Stimulated activated CD4-positive, alpha-beta T cell treated with anti-CD3 and anti-CD28 coated beads, TNF-alpha, amount 100 ng/mL, for 1 hour (primary cell): ENCODE data around the gene MYBL2.

Source experiments
- DNase-seq, 3 donors: peaks; one replicate each; pipeline ENCODE4 v3.0.0-alpha.2; 2020; ENCODE audit warnings: low read depth in 3 of 3, low spot score in 1 of 3

MYBL2 gene

DNA sequence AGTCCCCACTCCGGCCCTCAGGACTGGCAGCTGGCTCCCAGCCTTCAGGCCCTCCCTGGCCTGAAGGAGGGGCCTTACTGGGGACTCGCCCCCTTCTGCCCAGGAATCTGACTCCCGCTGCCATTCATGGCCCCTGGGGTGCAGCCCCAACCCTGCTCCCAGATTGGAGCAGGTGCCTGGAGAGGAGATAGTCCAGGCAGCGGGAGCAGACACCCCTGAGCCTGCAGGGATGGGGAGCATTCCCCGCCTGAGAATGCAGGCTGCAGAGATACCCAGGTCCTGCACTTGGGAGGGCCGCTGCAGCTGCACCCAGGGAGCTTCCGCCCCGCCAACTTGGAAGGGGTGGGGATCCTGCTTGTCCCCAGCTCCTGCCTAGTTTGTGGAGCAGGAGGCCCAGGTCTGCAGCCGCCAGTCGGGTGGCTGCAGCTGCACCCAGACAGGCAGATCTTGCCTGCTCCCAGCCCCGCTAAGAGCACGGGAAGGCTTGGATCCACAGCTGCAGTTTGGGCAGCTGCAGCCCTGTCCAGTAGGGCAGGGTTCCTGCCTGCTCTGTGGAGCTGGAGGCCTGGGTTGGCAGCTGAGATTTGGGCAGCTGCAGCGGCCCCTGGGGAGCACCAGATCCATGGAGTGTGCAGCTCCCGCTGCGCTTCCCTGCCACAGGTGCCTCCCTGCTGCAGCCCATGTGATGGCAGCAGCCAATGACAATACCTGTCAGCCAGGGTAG lies 54.7 kb downstream of the MYBL2 start:
- DNase-seq: no peak

DNA sequence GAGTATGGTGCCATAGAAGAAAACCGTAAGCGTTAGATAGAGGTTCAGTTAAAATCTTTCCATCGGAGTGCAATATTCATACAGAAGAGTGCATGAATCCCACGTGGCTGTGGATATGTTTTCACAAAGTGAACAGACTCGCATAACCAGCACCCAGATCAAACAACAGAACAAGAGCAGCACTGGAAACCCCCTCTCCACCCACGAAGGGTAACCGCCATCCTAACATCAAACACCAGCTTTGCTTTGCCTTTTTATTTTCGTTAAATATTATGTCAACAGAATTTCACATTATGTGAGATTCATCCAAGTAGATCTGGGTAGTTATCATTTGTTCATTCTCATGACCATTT lies 55.2 kb downstream of the MYBL2 start:
- peak; percentile 9 to 30 (median 11) for DNase-seq

DNA sequence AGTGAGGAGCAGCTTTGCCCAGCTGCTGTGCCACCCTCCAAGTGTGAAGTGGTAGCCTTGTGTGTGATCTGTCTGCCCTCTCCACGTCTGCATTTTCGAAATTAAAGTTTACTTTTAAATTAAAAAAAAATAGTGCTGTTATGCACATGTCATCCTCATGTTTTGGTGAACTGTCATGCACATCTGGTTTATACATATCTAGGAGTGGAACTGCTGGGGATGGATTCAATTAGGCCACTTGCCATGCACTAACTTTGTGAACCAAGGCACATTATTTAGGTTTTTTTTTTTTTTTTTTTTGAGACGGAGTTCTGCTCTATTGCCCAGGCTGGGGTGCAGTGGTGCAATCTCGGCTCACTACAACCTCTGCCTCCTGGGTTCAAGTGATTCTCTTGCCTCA lies 56.3 kb downstream of the MYBL2 start:
- DNase-seq: no peak

DNA sequence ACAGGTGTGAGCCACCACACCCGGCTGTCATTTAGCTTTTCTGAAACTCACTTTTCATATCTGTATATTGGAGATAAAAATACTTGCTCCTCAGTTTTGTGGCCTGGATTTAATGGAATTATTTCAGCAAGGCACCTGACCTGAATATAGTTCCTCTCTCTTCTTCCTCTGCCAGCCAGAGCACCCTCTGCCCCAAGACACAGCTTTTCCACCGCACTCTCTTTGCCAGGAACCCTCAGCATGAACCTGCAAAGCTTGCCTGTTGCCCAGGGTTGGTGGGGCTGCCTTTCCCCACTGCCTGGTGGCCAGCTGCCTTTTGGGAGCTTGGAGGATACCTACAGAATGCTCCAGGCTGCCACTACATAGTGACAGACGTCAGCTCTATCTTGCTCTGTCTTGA lies 56.8 kb downstream of the MYBL2 start:
- no peak for DNase-seq

DNA sequence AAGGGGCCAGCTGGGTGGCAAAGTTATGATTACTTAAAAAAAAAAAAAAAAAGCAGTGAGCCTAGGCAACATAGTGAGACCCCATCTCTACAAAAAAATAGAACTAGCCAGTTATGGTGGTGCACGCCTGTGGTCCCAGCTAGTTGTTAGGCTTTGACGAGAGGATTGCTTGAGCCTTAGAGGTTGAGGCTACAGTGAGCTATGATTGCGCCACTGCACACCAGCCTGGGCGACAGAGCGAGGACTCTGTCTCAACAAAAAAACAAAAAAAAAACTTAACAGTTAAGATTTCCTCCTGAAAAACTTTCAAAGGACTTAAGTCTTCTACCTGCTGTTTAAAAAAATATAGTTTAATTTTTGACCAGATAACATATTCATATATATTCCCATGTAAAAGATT lies 57.5 kb downstream of the MYBL2 start:
- DNase-seq: no peak

DNA sequence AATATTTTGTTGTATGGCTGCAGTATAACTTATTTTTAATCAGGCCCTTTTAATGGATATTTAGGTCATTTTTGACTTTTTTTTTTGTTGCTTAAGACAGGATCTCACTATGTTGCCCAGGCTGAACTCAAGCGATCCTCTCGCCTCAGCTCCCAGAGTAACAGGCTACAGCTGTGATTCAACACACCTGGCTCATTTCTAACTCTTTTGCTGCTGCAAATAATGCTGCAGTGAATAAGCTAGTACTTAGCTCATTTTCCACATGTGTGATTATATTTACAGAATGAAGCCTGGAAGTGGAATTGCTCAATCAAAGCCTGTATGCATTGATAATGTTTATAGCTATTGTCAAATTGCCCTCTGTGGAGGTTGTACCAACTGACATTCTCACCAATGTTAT lies 58.8 kb downstream of the MYBL2 start:
- no peak for DNase-seq

DNA sequence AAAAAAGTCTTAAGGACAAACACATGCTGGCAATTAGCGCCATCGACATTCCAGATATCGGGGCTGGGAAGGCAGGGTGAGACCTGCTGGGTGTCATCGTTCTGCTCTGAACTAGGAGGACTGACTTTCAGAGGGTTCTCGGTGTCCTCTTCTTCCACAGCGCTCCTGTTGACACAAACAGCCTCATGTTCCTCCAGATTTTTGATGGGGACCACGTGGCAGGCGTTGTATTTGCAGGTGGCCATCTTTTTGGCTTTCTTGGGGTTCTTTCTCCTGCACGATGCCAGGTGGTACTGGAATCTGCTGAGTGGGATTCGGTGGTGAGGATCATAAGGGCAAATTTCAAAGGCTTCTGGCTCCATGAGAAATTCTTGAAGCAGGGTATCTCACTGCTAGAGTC lies 59.4 kb downstream of the MYBL2 start:
- DNase-seq: no peak

DNA sequence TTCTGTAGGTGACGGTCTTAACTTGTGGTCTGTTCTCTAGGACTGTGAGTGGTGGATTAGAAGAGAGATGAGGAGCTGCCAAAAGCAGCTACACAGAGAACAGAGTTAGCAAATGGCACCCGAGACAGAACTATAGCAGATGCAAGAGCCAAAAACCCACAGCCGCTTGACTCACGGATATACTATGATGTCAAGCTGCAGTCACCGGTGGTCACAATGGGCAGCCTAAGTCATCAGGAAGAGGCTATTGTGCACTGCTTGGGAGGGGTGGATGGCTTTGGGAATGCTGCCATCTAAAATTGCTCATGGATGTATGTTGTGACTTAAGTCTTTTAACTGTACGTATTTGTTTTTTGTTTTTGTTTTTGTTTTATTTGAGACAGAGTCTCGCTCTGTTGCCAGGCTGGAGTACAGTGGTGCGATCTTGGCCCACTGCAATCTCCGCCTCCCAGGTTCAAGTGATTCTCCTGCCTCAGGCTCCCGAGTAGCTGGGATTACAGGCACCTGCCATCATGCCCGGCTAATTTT lies 60.0 kb downstream of the MYBL2 start, which contains the start of gene GTSF1L:
TSS of gene GTSF1L (minus strand) at position 192 of the 528 bp plus-strand sequence. CDS start 308 bp downstream, outside the sequence.
- DNase-seq: no peak

DNA sequence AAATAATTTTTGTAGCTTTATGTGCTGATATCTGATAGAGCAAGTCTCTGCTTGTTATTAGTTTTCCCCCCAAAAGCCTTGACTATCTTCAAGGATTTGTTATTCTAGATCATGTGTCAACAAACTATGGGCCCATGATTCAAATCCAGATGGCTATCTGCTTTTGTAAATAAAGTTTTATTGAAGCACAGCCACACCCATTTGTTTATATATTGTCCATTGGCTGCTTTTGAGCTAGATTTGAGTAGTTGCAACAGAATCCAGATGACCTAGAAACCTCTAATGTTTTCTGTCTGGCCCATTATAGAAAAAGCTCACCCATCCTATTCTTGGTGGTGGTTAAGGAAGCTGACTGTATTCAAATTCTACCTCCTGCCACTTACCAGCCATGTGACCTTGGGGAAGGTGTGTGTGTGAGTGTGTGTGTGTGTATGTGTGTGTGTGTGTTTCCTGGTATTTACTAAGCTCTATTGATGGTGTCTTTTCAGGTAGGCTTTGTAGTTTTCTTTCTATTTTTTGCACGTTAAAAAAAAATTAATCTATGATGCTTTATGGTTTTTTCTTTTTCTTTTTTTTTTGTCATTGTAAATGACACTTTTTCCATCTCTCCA lies 61.2 kb downstream of the MYBL2 start:
- DNase-seq: no peak

DNA sequence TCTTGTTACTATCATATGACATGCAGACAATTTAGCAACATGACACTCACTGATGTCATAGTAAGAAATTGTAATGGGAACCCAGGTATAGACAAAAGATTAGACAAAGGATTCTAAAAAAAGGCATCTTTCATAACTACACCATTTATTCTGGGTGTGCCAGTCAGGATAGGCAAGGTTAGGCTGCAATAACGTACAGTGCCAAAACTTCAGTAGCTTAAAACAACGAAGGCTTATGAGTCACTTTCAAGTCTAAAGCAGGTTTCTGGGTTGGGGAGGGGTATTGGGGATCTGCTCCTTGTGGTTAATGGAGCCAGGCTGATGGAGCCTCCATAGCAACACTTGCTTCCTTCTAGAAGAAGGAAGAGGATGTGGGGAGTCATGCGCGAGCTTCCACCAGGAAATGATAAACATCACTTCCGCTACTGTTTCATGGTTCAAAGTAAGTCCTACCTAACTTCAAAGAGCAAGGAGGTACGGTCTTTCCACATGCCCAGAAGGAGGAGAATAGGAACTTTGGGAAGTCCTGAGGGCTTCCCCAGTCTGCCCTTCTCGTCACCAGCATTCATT lies 61.9 kb downstream of the MYBL2 start:
- no peak for DNase-seq

DNA sequence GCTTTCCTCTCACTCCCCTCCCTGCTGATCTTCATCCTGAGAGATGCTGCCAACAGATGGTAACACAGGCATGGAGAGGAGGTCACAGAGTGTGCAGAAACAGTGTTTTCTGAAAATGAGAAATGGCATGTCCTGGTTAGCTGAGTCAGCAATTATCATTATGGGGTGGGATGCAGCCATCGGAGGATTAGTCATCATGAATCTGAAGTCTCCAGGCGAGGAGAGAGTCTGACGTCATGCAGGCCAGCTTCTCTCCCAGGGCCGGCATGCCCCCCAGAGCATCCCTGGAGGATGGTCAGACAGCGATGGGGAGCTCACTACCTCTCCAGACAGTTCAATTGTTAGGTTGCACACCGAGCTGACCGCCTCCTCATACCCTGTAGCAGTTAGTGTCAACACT lies 64.6 kb downstream of the MYBL2 start:
- DNase-seq: no peak

DNA sequence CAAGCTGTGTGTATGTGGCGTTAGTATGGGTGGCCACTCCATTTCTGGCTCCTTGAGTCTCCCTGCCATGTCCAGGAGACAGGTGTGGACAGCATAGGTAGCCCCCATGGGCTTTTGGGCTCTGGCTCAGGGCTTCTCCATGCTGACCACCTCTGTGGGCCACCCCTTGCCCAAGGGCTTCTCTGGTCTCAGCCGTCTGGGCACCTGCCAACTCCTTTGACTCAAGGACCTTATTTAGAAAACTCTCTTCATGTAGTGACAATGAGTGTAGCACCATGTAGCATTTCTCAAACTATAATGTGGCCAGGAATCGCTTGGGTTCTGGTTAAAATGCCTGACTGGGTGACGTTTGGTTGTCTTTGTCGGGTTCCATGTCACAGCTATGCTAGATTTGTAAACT lies 65.0 kb downstream of the MYBL2 start:
- DNase-seq: no peak

DNA sequence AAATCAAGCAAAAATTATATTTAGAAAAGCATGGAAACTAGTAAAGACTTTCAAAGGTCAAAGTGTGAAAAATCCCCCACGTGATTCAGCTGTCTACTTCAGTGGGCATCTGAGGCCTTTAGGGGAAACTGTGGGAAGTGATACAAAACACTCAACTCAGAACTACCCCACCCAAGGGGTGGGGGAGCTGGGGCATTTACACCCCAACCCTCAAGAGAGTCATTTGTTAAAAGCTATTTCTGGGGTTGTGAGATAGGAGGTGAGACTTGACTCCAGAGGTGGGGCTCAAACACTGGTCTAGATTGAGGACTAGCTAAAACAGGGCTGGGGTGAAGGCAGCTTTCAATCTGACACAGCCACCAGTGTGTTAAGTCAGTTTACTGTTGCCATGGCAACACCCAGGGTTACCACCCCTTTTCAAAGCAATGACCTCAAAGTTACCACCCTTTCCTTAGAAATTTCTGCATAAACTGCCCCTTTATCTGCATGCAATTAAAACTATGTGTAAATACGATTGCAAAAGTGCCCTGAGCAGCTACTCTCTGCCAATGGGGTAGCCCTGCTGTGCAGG lies 69.8 kb downstream of the MYBL2 start:
- DNase-seq: no peak

DNA sequence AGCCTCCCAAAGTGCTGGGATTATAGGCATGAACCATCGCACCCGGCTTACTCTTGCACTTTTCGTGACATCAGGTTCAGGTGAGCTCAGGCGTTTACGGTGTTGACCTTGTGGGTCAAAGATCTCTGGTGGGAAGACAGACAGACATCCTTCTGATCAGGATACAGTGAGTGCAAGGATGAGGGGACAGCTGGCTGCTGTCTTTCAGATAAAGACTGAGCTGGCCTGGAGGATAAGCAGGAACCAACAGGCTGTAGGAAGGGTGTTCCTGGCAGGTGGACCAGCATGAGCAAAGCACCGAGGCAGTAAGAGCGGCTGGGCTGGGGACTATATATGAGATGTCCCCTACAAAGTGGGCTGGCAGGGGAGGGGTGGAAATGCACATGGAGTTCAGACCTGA lies 71.0 kb downstream of the MYBL2 start:
- DNase-seq: no peak

DNA sequence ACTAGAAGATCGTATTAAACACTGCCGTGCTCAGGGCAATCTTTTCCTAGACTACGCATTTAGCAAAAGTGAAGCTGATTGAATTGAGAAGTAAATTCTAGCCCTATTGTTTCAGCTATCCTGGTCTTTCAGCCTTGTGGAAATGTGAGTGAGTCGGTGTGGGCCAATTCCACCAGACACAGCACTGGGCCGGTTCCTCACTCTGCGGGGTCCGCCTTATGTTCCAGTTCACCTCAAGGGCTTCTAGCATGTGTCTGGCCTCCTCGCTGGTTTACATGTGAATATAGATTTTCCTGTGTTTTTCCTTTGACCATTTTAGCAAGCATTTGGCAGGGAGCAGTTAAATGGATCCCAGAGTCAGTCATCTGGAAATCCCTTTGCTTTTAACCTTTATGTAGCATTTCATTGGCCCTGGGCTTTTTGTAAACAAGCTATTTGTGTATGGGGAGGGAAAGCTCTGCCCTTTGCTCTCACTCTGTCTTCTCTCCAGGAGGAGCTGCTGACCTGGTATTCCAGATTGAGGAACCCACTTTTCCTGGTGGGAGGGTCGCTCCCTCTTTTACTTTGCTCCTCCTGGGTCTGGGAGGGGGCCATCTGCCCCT lies 72.3 kb downstream of the MYBL2 start:
- DNase-seq: no peak

DNA sequence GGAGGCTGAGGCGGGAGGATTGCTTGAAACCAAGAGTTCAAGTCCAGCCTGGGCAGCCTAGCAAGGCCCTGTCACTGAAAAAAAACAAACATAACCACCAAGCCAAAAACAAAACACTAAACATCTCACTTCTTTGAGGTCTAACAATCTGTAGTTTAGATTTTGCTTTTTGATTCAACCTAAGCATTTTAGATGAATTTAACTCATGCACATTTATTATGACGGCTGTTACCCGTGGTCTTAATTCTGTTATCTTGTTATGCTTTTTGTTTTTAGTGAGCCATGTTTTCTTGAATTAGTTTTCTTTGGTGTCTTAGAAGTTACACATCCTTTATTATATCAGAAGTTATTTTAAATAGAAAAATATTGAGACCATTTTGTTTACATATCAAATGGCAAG lies 73.7 kb downstream of the MYBL2 start:
- DNase-seq: no peak

DNA sequence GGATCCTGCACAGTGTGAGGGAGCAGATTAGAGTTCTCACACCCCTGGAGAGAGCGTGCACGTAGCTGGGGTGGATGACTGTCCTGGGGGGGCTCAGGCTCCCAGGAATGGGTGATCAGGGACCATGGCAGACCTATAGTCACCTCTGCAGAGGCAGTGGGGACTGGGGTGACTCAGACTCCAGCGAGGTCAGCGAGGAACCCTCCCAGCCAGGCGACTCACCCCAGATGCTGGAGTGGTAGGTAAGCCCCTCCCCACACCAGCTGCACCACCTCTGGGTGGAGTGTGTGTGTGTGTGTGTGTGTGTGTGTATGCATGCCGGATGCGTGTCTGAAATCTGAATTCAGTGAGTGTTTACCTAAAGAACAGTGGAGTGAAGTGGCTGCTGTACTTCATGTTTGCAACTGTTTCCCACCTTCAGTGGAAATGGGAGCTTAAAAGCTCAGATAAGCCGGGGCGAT lies 77.3 kb downstream of the MYBL2 start:
- DNase-seq: no peak

DNA sequence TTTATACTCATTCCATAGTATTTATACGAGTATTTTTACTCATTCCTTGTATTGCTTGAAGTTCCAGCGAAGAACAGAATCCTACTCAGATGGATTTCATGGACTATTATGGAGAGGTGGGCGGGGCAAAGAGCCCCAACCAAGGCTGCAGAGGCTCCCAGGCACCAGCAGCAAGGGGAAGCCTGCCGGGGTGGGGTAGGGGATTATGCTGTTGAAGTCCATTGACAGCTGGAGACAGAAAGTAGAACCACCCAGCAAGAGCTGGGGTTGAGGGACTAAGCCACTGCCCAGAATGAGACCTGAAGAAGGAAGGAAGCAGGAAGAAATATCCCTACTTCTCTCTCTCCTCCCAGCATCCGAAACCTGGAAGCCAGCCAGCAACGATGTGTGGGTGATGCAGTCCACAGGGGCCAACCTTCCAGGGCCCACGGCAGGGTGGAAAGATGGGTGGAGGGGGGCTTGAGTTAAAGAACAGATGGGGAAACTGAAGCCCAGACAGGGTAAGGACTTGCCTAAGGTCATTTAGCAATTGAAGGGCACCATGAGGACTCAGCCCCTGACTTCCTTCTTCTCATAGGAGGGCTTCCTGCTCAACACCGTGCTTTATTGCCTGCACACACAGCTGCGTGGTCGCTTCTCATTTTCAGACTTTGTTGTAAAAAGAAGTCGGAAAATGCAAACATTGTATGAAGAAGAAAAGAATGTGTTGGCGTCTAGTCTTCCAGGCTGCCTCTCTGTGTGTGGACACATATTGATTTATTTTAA lies 78.2 kb downstream of the MYBL2 start:
- no peak for DNase-seq

DNA sequence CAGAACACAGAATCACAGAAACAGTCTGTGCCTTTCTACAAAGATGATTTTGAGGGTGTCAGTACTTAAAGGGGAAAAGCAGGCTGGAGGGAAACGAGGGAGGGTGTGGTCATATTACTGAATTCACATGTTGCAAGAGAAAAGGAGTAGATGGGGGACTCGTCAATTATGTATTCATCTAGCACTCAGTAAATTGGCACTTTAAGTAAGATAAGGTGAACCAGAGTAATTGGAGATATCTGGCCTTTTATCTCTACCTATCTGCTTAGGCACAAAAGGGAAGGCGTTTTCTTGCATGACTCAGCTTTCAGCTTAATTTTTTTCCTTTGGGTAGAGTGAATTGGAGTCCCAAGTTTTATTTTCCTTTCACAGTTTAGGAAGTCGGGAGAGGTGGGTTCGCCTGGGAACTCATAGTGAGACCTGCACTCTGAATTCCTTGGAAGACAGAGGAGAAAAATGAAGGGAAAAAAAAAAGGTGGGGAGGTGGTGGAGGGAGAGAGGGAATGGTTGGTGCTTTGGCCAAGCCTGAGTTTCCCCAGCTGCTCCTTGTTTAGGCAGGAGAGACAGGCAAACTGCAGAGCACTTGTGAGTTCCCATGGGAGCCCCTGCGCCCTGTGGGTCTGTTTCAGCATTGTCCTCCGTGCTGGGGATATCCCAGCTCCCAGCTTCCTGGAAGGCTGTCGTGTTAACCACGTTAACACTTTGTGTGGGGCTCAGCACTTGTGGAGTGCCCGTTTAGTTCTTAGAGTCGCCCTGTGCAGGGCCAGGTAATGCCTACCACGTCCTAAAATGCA lies 79.6 kb downstream of the MYBL2 start:
- DNase-seq: no peak

DNA sequence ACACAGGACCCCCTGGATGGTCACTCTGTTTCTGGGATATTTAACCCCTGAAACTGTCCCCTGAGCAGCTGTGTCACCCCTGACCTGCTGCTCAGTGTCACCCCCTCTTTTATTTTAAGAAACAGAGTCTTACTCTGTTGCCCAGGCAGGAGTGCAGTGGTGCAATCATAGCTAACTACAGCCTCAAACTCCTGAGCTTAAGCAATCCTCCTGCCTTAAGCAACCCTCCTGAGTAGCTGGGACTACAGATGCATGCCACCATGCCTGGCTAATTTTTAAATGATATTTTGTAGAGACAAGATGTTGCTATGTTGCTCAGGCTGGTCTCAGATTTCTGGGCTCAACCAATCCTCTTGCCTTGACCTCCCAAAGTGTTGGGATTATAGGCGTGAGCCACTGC lies 81.4 kb downstream of the MYBL2 start:
- no peak for DNase-seq
